Hypothalamus (tissue), 51 donors: ENCODE data around the gene GRB14.

ENCODE experiments used
- DNase-seq, 51 donors: peaks; one replicate each; lab custom pipeline; 2025; lab: John Stamatoyannopoulos, UW

The GRB14 gene

DNA sequence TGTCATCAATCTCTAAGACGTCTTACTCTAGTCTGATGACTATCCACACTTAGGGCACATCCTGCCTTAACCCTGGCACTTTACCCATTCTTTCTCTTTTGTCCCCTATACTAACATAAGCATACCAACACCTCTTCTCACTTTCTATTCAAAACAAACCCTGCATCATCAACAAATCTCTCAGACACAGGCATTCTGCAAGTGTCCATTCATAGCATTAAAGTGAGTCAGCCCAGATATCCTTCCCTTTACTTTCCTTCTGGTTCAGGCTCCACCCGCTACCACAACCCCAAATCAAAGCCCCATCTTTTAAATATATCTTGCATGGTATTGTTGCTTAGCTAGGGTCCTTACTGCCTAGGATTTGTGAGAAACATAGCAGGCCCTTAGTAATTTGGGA, 3.8 kb downstream of the GRB14 start:
- DNase-seq: no peak

- no peak for DNase-seq
These were observed 7.8 kb downstream of the GRB14 start for GRCh38 chr2:164613321-164613982.

DNA sequence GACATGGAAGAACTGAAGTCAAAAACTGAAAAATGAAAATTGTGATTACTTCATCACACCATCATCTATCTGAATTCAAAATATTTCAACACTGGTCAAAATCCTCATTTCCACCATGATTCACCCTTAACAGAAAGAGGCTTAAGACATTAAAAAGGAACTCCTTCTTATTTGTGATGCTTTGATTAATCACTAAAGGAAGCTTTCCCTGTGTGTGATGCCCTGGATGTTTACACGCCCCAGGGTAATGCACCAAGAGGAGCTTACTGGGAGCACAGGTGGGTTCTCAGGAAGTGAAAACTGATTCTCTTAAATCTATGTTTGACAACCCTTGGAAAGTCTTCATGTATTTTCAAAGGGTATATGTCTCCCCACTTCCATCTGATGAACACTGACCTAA, 11.5 kb downstream of the GRB14 start:
- no peak for DNase-seq

- no peak for DNase-seq
These were observed 14.7 kb downstream of the GRB14 start for GRCh38 chr2:164606557-164606956.

- DNase-seq: no peak
These were observed 16.0 kb downstream of the GRB14 start for GRCh38 chr2:164605295-164605694.

DNA sequence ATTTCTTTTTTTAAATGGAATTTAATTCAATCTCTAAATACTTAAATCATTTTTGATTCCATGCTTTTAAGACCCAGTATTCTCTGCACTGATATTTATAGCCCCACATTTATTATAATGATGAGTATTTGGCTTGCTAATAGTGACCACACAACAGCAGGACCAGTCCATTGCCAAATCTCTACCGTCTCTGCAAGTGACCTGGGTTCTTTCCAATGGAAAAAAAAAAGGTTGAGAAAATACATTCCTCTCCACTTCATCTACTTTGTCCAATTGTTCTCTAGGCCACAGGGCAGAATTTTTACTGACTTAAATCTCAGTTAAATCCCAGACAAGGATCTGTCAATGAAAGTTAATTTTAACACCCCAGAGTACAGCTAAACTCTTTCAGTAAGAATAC, 20.5 kb downstream of the GRB14 start:
- no peak for DNase-seq

- DNase-seq: no peak
These were observed 21.2 kb downstream of the GRB14 start for GRCh38 chr2:164599954-164600589.

DNA sequence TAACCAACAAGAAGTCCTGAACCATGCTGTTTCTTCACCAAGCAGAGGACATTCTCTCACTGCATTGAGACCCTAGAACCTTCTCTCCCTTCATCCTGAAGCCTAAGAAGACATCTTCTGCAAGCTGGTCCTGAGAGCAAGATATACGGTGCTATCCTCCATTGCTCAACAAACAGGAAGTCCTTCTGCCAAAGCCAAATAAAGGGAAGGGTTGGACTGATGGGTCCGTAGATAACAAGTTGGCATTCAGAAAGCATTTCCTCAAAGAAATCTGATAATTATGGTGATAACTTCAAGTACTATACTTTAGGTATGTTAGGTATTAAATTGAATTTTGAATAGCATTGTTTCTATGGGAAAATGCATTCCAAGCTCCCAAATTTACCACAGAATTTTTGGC, 23.3 kb downstream of the GRB14 start:
- DNase-seq: no peak

GRCh38 chr2:164595031-164595430, 26.3 kb downstream of the GRB14 start:
- DNase-seq: no peak

DNA sequence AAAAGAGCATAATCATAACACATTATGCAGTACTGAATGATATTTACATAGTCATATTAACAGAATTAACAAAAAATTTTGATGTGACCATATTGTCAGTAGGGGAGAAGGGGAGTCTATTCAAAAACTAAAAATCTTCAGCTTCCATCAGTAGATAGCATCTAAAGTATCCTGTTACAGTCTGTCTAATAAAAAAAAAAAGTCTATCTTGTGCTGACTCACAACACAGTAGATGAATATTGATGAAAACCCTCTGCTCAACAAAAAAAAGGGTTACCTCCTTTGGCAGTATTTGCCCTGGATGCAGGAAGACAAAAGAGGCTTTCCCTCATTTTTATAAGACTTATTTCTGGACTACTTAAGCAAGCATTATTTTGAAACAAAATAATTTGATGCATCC, 27.3 kb downstream of the GRB14 start:
- no peak for DNase-seq

DNA sequence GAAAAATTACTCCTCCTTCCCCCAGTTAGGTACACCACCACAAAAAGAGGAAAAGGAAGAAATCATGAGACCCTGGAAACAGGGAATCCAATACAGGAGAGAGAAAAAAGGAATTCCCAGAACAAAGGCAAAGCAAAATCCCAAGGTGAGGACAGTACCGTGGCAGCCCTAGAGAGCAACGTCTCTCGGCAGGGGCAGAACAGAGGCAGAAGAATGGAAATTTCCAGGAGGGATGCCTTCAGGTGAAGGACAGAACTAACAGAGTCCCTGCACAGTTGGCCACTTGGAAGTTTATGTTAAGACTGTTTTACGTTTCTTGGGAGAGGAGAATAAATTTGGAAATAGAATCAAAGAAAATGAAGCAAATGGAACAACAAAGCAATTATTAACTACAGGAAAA, 27.7 kb downstream of the GRB14 start:
- no peak for DNase-seq

DNA sequence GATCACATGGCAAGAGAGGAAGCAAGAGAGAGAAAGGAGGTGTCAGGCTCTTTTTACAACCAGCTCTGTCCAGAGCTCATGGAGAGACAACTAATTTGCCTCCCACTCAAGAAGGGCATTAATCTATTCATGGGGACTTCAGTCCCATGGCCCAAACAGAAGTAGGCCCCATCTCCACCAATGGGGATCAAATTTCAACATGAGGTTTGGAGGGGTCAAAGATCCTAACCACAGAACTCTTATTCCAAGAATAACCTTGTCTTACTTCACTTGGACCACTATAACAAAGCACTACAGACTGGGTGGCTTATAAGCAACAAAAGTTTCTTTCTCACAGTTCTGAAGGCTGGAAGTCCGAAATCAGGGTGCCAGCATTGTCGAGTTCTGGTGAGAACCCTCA, 31.8 kb downstream of the GRB14 start:
- no peak for DNase-seq

- no peak for DNase-seq
These were observed 40.2 kb downstream of the GRB14 start for GRCh38 chr2:164581050-164581449.

GRCh38 chr2:164574931-164575330, 46.4 kb downstream of the GRB14 start:
- DNase-seq: no peak

- no peak for DNase-seq
These were observed 50.8 kb downstream of the GRB14 start for GRCh38 chr2:164570475-164570874.

DNA sequence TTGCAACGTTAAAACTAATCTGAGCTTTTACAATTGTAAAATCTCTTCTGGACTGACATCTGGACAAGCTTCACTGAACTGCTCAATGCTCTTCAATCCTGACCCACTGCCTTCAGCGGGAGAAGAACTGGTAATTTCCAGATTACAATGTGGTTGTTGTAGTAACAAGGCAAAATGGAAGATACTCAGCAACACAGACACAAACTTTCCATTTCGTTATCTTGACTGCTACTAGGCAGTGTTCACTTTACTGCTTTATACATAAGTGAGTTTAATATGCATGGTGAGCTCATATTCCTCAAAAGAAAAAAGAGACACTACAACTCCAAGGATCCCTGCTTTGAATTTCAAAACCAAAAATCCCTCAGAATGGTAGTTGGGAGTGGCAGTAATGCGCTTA, 51.9 kb downstream of the GRB14 start:
- no peak for DNase-seq

GRCh38 chr2:164568317-164568716, 53.0 kb downstream of the GRB14 start:
- no peak for DNase-seq

- DNase-seq: no peak
These were observed 53.8 kb downstream of the GRB14 start for GRCh38 chr2:164567335-164567989.

GRCh38 chr2:164565359-164565758, 55.9 kb downstream of the GRB14 start:
- no peak for DNase-seq

- DNase-seq: no peak
These were observed 58.6 kb downstream of the GRB14 start for GRCh38 chr2:164562666-164563065.

GRCh38 chr2:164561991-164562390, 59.3 kb downstream of the GRB14 start:
- no peak for DNase-seq

- DNase-seq: no peak
These were observed 59.9 kb downstream of the GRB14 start for GRCh38 chr2:164561416-164561815.
